Posterior cingulate gyrus (tissue), 11 donors: ENCODE results near the gene AP3B1.
"Not testable (repeated sequence)": the region's sequence is repeated elsewhere in the genome, so short reads cannot be mapped to it uniquely, and the experiment has no call there.

Source experiments
- DNase-seq, 10 donors: peaks; one replicate each; pipeline versions ENCODE4 v3.0.0 to v3.0.0-alpha.2; 2020 to 2021; ENCODE audit warnings: mixed read lengths in 3 of 10
- intact Hi-C: fragments of 100-400 bp; cut with DNase I; formaldehyde crosslinking; loops from one replicate; pipeline ENCODE4 v1.15.1; 2023

AP3B1 gene

DNA sequence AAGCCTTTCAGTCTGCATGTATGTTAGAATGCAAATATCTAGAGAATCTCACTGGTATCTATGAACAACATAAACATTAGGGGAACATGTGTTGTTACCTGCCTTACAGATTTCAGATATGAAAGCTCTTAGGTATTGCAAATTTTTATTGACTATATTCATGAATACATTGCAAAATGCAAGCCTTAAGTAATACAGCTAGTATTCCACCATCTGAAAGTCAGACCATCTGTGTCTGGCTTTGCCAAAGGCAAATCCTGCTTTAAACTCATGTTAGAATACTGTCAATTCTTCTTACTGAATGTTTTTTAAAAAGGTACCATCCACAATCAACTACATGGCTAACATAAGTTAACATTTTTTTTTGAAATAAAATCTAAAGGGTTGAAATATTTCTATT, 215.6 kb downstream of the AP3B1 start:
- intact Hi-C loops: no loop called here
- no peak for DNase-seq

DNA sequence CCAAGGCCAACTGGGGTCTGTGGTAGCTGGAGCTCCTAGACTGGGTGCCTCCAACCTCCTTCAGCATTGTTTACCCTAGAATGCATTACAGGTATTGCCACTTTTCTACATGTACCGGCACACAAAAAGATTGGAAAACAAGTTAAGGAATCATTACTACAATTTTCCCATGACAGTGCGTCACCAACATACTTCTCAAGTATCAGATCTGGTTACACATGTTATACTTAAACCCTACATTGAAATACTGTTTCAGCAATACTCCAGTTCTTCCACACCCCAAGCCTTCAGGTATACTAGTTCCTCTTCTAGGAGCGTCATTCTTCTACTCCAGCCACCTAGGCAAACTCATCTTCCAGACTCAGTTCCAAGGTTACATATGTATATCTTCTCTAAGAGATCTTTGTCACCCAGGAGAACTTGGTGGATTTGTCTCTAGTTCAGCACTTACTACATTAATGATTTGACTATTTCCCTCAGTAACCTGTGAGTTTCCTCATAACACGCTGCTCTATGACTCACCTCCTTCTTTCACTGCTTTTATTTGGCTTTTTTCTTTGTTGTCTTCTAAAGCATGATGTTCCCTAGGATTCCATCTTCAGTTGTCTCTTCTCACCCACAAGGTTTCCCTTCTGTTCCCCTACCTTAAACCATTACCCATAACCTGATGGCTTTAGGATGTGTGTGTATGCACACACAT, 217.0 kb downstream of the AP3B1 start:
- no peak for DNase-seq
- intact Hi-C loops: no loop called here

DNA sequence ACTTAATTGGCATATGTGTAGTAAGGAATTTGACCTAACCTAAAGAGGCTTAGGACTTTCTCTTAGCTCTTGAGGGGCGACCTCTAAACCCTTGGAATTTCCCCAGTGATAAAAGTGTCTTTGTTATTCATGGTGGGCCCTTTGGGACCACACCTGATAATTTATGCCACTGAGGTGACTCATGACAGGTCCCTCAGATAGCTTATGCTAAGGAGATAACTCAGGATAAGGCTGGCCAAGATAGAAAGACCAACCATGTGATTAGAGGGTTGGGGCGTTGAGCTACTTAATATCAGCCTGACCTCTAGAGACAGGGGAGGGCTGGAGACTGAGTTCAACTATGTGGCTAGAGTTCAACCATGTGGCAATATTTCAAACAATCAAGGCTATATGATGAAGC, 218.1 kb downstream of the AP3B1 start:
- intact Hi-C loops: no loop called here
- no peak for DNase-seq

DNA sequence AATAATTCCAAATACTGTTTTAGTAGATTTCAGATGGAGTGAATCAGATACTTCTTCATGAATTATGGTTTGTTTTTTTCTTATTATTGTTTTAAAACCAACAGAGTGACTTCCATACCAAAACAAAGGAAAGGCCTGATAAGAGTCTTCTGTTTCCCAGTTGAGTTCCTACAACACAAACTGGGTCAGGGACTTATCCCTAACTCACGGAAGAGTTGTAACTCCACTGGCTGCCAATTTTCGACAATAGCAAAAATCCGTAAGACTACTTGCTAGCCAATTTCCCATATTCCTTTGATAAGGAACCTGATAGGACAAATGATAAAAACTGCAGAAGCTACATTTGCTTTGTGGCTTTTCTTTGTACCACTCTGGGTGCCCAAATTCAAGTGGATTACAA, 219.2 kb downstream of the AP3B1 start:
- intact Hi-C loops: no loop called here
- no peak for DNase-seq

DNA sequence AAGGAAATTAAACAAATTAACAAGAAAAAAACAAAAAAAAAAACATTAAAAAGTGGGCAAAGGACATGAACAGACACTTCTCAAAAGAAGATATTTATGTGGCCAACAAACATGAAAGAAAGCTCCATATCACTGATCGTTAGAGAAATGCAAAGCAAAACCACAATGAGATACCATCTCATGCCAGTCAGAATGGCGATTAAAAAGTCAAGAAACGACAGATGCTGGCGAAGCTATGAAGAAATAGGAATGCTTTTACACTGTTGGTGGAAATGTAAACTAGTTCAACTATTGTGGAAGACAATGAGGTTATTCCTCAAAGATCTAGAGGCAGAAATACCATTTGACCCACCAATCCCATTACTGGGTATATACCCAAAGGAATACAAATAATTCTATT, 223.8 kb downstream of the AP3B1 start:
- intact Hi-C loops: not testable (repeated sequence)

GRCh38 chr5:78067581-78067980, 226.9 kb downstream of the AP3B1 start:
- intact Hi-C loops, DNase-seq: not testable (repeated sequence)

More for the DNA sequence above, 223.8 kb downstream of the AP3B1 start:
- not testable (repeated sequence) for DNase-seq

- intact Hi-C loops, DNase-seq: not testable (repeated sequence)
These were observed 227.8 kb downstream of the AP3B1 start for GRCh38 chr5:78066722-78067121.

DNA sequence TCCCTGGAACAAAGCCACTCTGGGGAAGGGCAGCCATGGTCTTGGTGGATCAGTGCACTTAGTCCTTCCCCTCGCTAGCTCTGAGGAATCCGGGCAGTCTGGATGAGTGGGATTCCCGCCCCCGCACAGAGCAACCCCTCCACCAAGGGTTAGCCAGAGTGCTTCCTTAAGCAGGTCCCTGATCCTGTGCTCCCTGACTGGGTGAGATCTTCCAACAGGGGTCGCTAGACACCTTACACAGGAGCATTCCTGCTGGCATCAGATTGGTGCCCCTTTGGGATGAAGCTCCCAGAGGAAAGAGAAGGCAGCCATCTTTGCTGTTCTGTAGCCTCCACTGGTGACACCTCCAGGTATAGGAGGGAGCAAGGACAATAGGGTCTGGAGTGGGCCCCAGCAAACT, 228.8 kb downstream of the AP3B1 start:
- DNase-seq: peak in 1 of 10 donors; percentile 81
- intact Hi-C loops: no loop called here

GRCh38 chr5:78064941-78065472, 229.5 kb downstream of the AP3B1 start:
- peak in 1 of 10 donors; percentile 65 for DNase-seq
- intact Hi-C loops: no loop called here

DNA sequence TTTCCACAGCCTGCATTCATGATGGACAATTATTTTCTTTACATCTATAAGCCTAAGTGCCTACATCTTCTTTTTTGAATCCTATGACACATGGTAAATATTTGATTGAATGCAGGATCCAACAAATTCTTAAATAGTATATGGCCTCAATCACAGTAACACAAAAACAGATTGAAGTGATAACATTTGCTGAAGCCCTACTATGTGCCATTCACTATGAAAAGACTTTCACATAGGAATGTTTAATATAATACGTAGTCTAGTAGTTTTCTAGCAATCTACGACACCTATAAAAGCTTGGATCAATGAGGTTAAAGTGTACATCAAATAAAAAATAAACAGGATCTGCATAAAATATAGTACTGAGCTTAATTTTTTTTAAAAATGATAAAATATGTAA, 231.0 kb downstream of the AP3B1 start:
- intact Hi-C loops: no loop called here
- DNase-seq: no peak

DNA sequence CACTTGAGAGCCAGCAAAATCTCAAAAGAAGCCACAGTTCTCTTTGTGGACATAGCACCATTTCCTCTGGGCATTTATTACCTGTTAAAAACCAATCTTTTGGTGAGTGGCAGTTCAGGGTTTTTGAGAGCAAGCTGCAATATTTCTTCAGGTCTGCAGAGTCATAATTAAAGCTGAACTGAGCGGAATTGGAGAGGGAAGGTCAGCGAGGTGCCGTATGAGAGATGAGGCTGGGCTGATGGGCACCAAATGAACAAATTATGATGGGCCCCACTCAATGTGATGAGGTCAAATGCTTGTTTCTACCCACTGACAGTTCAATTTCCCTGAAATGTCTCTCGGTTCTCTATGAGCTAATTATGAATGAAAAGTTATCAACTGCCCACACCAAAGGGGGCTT, 231.9 kb downstream of the AP3B1 start:
- intact Hi-C loops: no loop called here
- DNase-seq: no peak

DNA sequence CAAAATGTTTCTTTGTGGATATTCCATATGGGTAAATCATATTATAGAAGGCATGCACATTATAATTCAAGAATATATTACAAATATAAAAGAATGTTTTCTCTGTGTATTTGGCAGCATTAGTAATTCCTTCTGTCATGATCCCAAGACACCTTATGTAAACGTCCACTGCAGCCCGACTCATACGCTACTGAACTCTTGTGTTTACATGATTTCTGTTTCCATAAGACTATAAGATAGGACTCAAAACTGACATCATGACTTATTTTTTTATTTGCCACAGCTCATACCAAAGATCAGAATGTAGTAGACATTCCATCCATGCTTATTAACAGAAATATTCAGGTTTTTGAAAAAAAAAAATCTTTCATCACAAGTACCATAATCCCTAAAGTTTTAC, 234.1 kb downstream of the AP3B1 start:
- intact Hi-C loops: no loop called here
- no peak for DNase-seq

DNA sequence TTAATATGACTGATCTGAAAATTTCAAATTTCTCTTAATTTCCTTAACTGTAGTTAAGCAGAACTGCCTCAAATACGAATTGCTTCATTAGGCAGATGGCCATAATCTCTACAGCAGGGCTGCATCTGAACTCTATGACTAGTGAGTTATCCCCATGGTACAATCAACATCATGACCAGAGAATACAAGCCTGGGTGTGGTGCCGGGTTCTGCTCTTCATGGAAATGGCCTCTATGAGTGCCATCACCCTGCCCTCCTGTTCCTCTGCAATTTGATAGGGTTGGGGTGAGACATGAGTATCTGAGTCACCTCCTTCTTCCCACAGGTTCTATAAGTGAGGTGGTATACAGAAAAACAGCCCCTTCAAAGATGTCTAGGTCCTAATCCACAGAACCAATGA, 235.9 kb downstream of the AP3B1 start:
- intact Hi-C loops: no loop called here
- no peak for DNase-seq

DNA sequence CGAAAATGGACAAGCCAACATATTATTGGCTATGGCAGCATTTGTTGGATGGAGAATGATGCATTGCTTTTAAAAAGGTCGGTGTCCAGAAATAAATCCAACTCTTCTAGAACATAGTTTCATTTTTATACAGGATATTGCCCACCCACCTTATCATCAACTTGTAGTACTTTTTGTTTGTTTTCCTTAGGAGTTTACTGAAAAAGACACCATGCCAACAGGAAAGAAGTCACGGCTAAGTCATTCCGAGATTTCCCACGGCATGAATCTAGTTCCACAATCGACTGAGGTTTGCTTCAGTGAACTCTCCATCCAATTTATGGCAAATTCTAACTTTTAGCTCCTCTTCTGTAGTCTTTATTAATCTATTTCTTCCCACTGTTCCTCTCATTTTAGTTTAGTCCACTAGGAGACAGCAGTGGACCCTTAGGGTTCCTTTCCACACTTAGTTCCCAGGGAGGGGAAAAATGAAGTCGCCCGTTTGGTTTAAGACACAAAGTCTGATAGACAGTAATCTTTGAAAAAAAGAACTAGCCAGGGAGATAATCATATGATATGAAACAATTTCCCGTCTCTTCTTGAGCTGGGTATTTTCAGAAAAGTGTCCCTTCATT, 237.5 kb downstream of the AP3B1 start:
- DNase-seq: no peak
- intact Hi-C loops: no loop called here

DNA sequence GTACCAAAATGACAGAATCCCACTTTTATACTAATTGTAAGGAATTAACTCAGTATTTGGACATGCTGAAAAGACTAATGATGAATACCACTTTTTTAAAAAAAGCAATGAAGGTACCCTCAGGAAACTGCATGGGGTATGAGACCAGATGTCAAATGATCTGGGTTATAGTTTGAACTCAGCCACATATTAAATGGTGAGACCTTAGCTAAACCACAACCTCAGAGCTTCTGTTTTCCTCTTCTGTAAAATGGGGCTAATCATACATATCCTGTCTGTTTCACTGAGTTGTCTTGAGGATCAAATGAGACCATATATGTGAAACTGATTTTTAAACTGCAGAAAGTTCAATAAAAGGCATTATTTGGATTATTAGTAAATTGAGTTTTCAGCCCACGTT, 238.4 kb downstream of the AP3B1 start:
- intact Hi-C loops: no loop called here
- no peak for DNase-seq

GRCh38 chr5:78050888-78051287, 243.6 kb downstream of the AP3B1 start:
- intact Hi-C loops: no loop called here
- DNase-seq: no peak

GRCh38 chr5:78046823-78047222, 247.7 kb downstream of the AP3B1 start:
- DNase-seq, intact Hi-C loops: not testable (repeated sequence)

DNA sequence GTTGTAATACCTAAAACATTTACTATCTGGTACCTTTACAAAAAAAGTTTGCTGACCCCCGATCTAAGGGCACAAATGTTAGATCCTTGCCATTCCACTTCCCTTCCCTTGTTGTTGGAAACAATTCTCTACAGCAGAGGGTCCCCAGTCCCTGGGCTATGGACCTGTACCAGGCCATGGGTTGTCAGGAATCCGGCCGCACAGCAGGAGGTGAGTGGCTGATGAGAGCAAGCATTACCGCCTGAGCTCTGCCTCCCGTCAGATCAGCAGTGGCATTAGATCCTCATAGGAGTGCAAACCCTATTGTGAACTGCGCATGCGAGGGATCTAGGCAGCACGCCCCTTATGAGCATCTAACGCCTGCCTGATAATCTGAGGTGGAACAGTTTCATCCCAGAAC, 248.5 kb downstream of the AP3B1 start:
- no peak for DNase-seq
- intact Hi-C loops: no loop called here

DNA sequence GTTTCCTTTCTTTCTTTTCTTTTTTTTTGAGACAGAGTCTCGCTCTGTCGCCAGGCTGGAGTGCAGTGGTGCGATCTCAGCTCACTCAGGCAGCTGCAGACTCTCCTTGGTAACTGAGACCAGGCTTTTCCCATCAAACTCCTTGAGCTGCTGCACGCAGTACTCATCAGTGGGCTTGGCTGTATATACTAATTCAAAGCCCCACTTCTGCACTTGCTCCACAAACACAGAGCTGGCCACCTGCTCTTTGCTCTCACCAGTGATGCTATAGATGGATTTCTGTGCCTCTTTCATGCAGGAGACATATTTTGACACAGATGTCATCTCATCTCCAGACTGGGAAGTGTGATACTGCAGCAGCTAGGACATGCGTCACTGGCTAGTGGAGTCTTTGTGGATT, 252.7 kb downstream of the AP3B1 start:
- intact Hi-C loops: no loop called here
- peak in 1 of 10 donors; percentile 50 for DNase-seq

DNA sequence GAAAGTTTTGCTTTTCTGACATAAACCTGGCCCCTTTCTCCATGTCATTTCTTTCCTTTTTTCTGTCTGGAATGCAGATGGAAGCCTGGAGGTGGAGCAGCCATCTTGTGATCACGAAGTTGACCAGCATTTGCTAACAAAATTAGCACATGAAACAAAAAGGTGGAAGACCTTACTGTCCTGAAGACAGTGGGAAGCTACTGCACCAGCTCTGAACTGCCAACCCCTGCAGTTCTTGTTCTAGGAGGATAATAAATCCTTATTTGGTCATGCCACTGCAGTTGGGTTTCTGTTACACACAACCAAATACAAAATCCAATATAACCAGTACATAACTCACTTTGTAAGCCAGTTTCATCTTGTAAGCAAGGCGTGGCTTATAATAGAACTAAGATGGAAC, 269.0 kb downstream of the AP3B1 start:
- DNase-seq: no peak
- intact Hi-C loops: no loop called here

GRCh38 chr5:78019744-78020143, 274.8 kb downstream of the AP3B1 start:
- intact Hi-C loops: no loop called here
- DNase-seq: no peak

DNA sequence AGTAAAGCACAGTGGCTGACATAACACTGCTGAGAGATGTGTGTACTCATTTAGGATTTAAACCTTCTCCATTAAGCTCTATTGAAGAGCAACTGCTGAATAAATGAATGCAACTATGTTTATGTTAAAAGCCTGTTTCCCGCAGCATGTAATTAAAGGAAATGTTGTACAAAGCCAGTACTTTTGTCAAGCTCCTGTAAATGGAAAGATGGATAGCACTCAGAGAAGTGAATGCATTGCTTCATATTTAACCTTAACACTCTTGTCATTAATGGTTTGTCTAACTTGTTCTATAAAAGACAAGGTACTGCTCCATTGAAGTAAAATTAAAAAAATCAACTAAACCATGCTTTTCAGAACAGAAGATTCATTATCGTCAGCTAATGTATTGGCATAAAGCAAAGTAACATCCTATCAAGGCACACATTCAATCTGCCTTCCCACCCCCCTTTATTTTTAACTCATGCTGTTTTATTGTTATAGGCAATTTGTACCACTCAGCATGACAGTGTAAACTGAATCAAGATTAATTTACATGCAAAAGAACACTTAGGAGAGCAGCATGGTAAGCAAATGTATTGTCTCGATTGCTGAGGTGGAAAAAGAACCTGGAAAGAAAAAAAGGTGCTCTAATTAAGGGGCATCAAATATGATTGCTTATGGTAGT, 277.5 kb downstream of the AP3B1 start:
- intact Hi-C loops: no loop called here
- no peak for DNase-seq
